CD8-positive, alpha-beta T cell (primary cell): ENCODE data around the gene DACT3. TPM values are rescaled to one million over a fixed set of nuclear protein-coding genes. Genes with fewer than 3 reads are reported as not detected.

ENCODE experiments used
- microRNA-seq: library from miRNA; unstranded; fragments of <30 nt; microRNA quantifications from one replicate; pipeline ENCODE4 v1.2.0, GENCODE V29; 2022; ENCODE audit warnings: borderline microRNAs expressed
- total RNA-seq, 46 experiments: library from RNA in 2 of 46; stranded (reverse) in 2 of 46; gene quantifications; one replicate each; pipeline ENCODE4 v1.2.3 and lab custom pipeline; 2021 to 2026

The DACT3 gene
- total RNA-seq, 2 experiments from 2014 or later = not detected

Small RNA genes lying within 50 kb of the gene (microRNA-seq; reads per million reads assigned to microRNA genes)
- not detected for gene MIR320E

Other genes with a start within 250 kb of the DACT3 start
- gene CCDC8, start 247.6 kb downstream of the DACT3 start, total RNA-seq = not detected
- under 1 TPM in 1 of 2 experiments, not detected in 1; 0.08 TPM for gene PNMA8C, start 232.2 kb downstream of the DACT3 start, total RNA-seq
- gene PNMA8A, start 189.6 kb downstream of the DACT3 start, total RNA-seq = not detected
- gene PNMA8B, start 165.3 kb downstream of the DACT3 start, total RNA-seq = not detected
- 100 to 1,000 TPM; 139 to 150 TPM for gene CALM3, start 59.9 kb downstream of the DACT3 start, total RNA-seq
- gene PTGIR, start 36.1 kb downstream of the DACT3 start, total RNA-seq = under 1 TPM in 1 of 2 experiments, not detected in 1; 0.25 TPM
- gene GNG8, start 25.0 kb downstream of the DACT3 start, total RNA-seq = not detected
- gene PRKD2, start 55.9 kb upstream of the DACT3 start, total RNA-seq = 10 to 100 TPM; 81.1 to 89.7 TPM
- gene FKRP, start 84.9 kb upstream of the DACT3 start, total RNA-seq = 10 to 100 TPM; 23.2 to 25.4 TPM
- 100 to 1,000 TPM; 120 to 126 TPM for gene STRN4, start 85.3 kb upstream of the DACT3 start, total RNA-seq
- gene SLC1A5, start 127.4 kb upstream of the DACT3 start, total RNA-seq = 10 to 100 TPM; 16.6 to 17.4 TPM
- 10 to 100 TPM; 21.3 to 26.1 TPM for gene AP2S1, start 189.7 kb upstream of the DACT3 start, total RNA-seq
- 10 to 100 TPM; 12.8 to 13.4 TPM for gene ARHGAP35, start 199.8 kb upstream of the DACT3 start, total RNA-seq